Endothelial cell of umbilical vein (primary cell): ENCODE data around the gene ANKRD34C. TPM values are rescaled to one million over a fixed set of nuclear protein-coding genes. Genes with fewer than 3 reads are reported as not detected.

Experiments used
- BruUV-seq: library from RNA; stranded (reverse); fragments of 400-500 nt; replicated peaks from 2 replicates; lab custom pipeline; 2021; lab: Mats Ljungman, UMichigan
- CTCF ChIA-PET: fragments of 300-600, 350-600 bp; sonication (Branson Sonifier 250); formaldehyde crosslinking; loops from one replicate; lab custom pipeline; 2021; ENCODE audit warnings: antibody characterized with exemption, inconsistent platforms; lab: Charles Lee
- POLR2A ChIA-PET: fragments of 300-600, 350-600 bp; sonication (Branson Sonifier 250); formaldehyde crosslinking; loops from one replicate; lab custom pipeline; 2021; ENCODE audit warnings: antibody characterized with exemption, inconsistent platforms; lab: Charles Lee
- DNase-seq: peaks from one replicate; pipeline ENCODE4 v3.0.0-alpha.2; 2011; ENCODE audit warnings: low read depth, low spot score
- FAIRE-seq: peaks from 2 replicates; lab custom pipeline; 2011; peaks lifted over from hg19 to GRCh38; lab: Jason Lieb, UNC
- H2AFZ ChIP-seq: 2 replicates; pipeline ENCODE4 v1.6.0; 2012; ENCODE audit warnings: low read depth, low read length, control low read depth, inconsistent platforms
- H3K27ac ChIP-seq: 2 replicates; pipeline ENCODE4 v1.5.1; 2011; ENCODE audit warnings: low read depth, mild to moderate bottlenecking, control low read depth, low read length, moderate library complexity; ENCODE audit not compliant: insufficient read depth
- H3K27me3 ChIP-seq, 2 experiments: 2 replicates each; pipeline versions ENCODE4 v1.6.0 to v1.6.1; 2011; ENCODE audit warnings: low read length in 2 of 2, mixed read lengths in 1 of 2; ENCODE audit not compliant: control insufficient read depth in 2 of 2, insufficient read depth in 2 of 2
- H3K36me3 ChIP-seq, 2 experiments: 2 replicates in 1 of 2; 3 replicates in 1 of 2; pipeline ENCODE4 v1.5.1; 2011; ENCODE audit warnings: low read length in 2 of 2, mild to moderate bottlenecking in 1 of 2, moderate library complexity in 1 of 2; ENCODE audit not compliant: control insufficient read depth in 2 of 2, insufficient read depth in 2 of 2; ENCODE audit errors: extremely low read depth in 1 of 2
- H3K4me1 ChIP-seq: 3 replicates; pipeline ENCODE4 v1.5.1; 2011; ENCODE audit warnings: mild to moderate bottlenecking, low read length; ENCODE audit not compliant: control insufficient read depth, insufficient read depth; ENCODE audit errors: extremely low read depth
- H3K4me2 ChIP-seq: 2 replicates; pipeline ENCODE4 v1.6.1; 2011; ENCODE audit warnings: low read length, control low read depth, mixed read lengths; ENCODE audit not compliant: insufficient read depth
- H3K4me3 ChIP-seq, 3 experiments: fragments of 200-600 bp in 1 of 3; sonication (generic), shearing (Covaris generic) in 1 of 3; replicated peaks in 1 of 3; 2 replicates each; pipeline ENCODE4 v1.5.1; 2011 to 2016; ENCODE audit warnings: control low read depth in 3 of 3, low read length in 3 of 3, mild to moderate bottlenecking in 2 of 3, inconsistent platforms in 1 of 3, low read depth in 1 of 3, moderate library complexity in 1 of 3; ENCODE audit not compliant: insufficient read depth in 1 of 3
- H3K79me2 ChIP-seq: 2 replicates; pipeline ENCODE4 v1.6.0; 2012; ENCODE audit warnings: low read length, inconsistent platforms; ENCODE audit not compliant: control insufficient read depth, insufficient read depth
- H3K9ac ChIP-seq: replicated peaks from 2 replicates; pipeline ENCODE3; 2011; ENCODE audit warnings: low read length, control low read depth; ENCODE audit not compliant: insufficient read depth; ENCODE audit errors: extremely low read depth
- H3K9me1 ChIP-seq: replicated peaks from 3 replicates; pipeline ENCODE4 v1.6.0; 2011; ENCODE audit warnings: mild to moderate bottlenecking, low read length; ENCODE audit not compliant: control insufficient read depth, insufficient read depth; ENCODE audit errors: extremely low read depth
- H3K9me3 ChIP-seq: replicated peaks from 2 replicates; pipeline ENCODE4 v1.5.1; 2012; ENCODE audit warnings: low read length, inconsistent platforms; ENCODE audit not compliant: control insufficient read depth, insufficient read depth
- H4K20me1 ChIP-seq: replicated peaks from 2 replicates; pipeline ENCODE3; 2011; ENCODE audit warnings: mild to moderate bottlenecking, low read length; ENCODE audit not compliant: control insufficient read depth, insufficient read depth; ENCODE audit errors: extremely low read depth
- EZH2 ChIP-seq: IDR thresholded peaks from 2 replicates; pipeline ENCODE4 v1.6.1; 2012; ENCODE audit warnings: borderline replicate concordance, low read depth, mild to moderate bottlenecking, moderate library complexity, low read length, inconsistent platforms; ENCODE audit not compliant: severe bottlenecking
- FOS ChIP-seq: IDR thresholded peaks from 2 replicates; pipeline ENCODE4 v1.6.1; 2011; ENCODE audit warnings: mild to moderate bottlenecking, low read length, moderate library complexity, borderline replicate concordance; ENCODE audit not compliant: insufficient read depth
- GATA2 ChIP-seq: IDR thresholded peaks from 2 replicates; pipeline ENCODE4 v1.7.0; 2011; ENCODE audit warnings: low read depth, mild to moderate bottlenecking, moderate library complexity, mixed read lengths, low read length; ENCODE audit not compliant: insufficient read length, insufficient read depth
- JUN ChIP-seq: IDR thresholded peaks from 2 replicates; pipeline ENCODE4 v1.6.1; 2011; ENCODE audit warnings: borderline replicate concordance, low read depth; ENCODE audit not compliant: insufficient read length, insufficient read depth
- MYC ChIP-seq: IDR thresholded peaks from one replicate; pipeline ENCODE4 v1.6.1; 2011; ENCODE audit warnings: mild to moderate bottlenecking, low read depth, low read length
- POLR2A ChIP-seq: IDR thresholded peaks from 2 replicates; pipeline ENCODE4 v1.6.1; 2012; ENCODE audit warnings: low read depth, mild to moderate bottlenecking, control low read depth, low read length
- POLR2AphosphoS5 ChIP-seq: IDR thresholded peaks from 2 replicates; pipeline ENCODE4 v1.6.1; 2012; ENCODE audit warnings: low read depth, mild to moderate bottlenecking, control low read depth, low read length, moderate library complexity; ENCODE audit not compliant: insufficient read depth
- dilution Hi-C: fragments of 300-500 bp; cut with MboI; formaldehyde crosslinking; loops from one replicate; pipeline ENCODE4 v1.15.0; 2019; ENCODE audit warnings: low sequenced_read_pairs; ENCODE audit not compliant: extremely low pct_ligation_motif_present
- intact Hi-C: fragments of 100-400 bp; cut with micrococcal nuclease; formaldehyde crosslinking; loops from one replicate; pipeline ENCODE4 v1.10.0; 2022
- polyA plus RNA-seq, 4 experiments: library from polyadenylated mRNA; depleted of rRNA in 3 of 4; stranded (reverse) in 3 of 4; unstranded in 1 of 4; fragments of >200 nt; gene quantifications; 2 replicates each; pipeline versions ENCODE4 v1.2.1 to v1.2.3, GENCODE V29; 2011 to 2012; ENCODE audit warnings: missing spikeins in 1 of 4
- total RNA-seq: library from RNA; stranded (reverse); gene quantifications from 2 replicates; pipeline ENCODE4 v1.2.3, GENCODE V29; 2021
- TF ChIP-seq, protein P1 (sequence below): IDR thresholded peaks from 2 replicates; pipeline ENCODE4 v1.6.1; 2011; ENCODE audit not compliant: insufficient read depth, insufficient read length
- TF ChIP-seq, protein P2 (sequence below), 2 donors: IDR thresholded peaks; 1 replicate in 1 of 2; 2 replicates in 1 of 2; pipeline ENCODE4 v1.5.1; 2011; ENCODE audit warnings: low read length in 2 of 2, mild to moderate bottlenecking in 2 of 2, moderate library complexity in 2 of 2, control low read depth in 1 of 2, inconsistent platforms in 1 of 2, low read depth in 1 of 2; ENCODE audit not compliant: insufficient read depth in 1 of 2; ENCODE audit errors: extremely low read depth in 1 of 2

ANKRD34C gene
- total and polyA plus RNA-seq, 2 donors (not counting 3 experiments of a cell fraction or from before 2014, with no cell fraction given), result not detected

DNA sequence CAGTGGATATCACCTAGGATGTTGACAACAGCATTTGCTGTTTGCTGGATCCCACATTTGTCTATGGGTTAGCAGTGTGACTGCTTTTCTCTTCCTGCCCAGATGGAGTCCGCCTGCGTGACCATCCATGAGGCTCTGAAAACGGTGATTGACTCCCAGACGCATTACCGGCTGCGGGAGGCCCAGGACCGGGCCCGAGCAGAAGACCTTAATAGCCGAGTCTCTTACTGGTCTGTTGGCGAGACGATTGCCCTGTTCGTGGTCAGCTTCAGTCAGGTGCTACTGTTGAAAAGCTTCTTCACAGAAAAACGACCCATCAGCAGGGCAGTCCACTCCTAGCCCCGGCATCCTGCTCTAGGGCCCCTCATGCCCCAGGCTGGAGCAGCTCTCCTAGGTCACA is 39.4 kb downstream of the ANKRD34C start:
- dilution Hi-C loops (no loop called here), intact Hi-C loops (no loop called here)
- no peaks in the 10 kb centered on the region for H3K9me3 ChIP-seq
- no peaks in the 10 kb centered on the region for H3K27me3 ChIP-seq
- H3K9ac ChIP-seq, result no peak overlapping the region
- peak overlapping the region; percentile 45 for H3K27ac ChIP-seq
- TF ChIP-seq POLR2AphosphoS5 (no peak), JUN (no peak), POLR2A (no peak), GATA2 (no peak), FOS (no peak), EZH2 (no peak), MYC (no peak)
- TF ChIP-seq, protein P1, sequence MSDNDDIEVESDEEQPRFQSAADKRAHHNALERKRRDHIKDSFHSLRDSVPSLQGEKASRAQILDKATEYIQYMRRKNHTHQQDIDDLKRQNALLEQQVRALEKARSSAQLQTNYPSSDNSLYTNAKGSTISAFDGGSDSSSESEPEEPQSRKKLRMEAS, result no peak
- TF ChIP-seq, protein P2, sequence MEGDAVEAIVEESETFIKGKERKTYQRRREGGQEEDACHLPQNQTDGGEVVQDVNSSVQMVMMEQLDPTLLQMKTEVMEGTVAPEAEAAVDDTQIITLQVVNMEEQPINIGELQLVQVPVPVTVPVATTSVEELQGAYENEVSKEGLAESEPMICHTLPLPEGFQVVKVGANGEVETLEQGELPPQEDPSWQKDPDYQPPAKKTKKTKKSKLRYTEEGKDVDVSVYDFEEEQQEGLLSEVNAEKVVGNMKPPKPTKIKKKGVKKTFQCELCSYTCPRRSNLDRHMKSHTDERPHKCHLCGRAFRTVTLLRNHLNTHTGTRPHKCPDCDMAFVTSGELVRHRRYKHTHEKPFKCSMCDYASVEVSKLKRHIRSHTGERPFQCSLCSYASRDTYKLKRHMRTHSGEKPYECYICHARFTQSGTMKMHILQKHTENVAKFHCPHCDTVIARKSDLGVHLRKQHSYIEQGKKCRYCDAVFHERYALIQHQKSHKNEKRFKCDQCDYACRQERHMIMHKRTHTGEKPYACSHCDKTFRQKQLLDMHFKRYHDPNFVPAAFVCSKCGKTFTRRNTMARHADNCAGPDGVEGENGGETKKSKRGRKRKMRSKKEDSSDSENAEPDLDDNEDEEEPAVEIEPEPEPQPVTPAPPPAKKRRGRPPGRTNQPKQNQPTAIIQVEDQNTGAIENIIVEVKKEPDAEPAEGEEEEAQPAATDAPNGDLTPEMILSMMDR (IDR thresholded peaks at IDR 0.05; ENCODE audit: extremely low read depth in 1 of 2, insufficient read depth in 1 of 2, low read depth in 1 of 2, low read length in 2 of 2), result no peak
- no peak for FAIRE-seq
- POLR2A ChIA-PET, result no interaction called here
- peaks cover 6 to 28% of the 10 kb centered on the region in 2 experiments for H3K36me3 ChIP-seq
- BruUV-seq, result no TSS peak
- H3K9me1 ChIP-seq, result no peaks in the 10 kb centered on the region
- H3K79me2 ChIP-seq, result peaks cover 27% of the 10 kb centered on the region
- no peak for DNase-seq
- peaks cover 18% of the 10 kb centered on the region for H3K4me1 ChIP-seq
- H4K20me1 ChIP-seq, result no peaks in the 10 kb centered on the region
- no peak overlapping the region for H3K4me3 ChIP-seq
- H3K4me2 ChIP-seq, result no peak overlapping the region
- CTCF ChIA-PET, result interaction anchor here (2.8 kb wide), 1 partner anchor 18 kb away, joined by 20 read pairs; no protein-coding TSS in a partner anchor
- no peak overlapping the region for H2AFZ ChIP-seq
